ENCODE measurements around the gene ID4.

DNA sequence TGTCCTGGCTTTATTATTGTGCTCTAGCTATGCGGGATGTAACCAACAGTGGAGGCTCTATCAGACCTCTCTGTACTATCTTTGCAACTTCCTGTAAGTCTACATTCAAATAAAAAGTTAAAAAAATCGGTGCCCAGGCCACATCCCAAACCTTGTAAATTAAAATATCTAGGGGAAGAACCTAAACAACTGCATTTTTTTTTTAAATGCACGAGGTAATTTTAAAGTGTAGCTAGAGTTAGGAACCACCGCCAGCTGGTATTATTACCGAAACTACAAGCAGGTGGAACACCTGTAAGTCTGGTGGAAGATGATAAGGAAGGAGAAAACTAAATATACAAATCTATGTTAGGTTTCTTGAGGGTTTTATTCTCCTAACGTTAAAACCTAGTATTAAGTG is 34.5 kb upstream of the ID4 start:
- TF ChIP-seq, protein P1, sequence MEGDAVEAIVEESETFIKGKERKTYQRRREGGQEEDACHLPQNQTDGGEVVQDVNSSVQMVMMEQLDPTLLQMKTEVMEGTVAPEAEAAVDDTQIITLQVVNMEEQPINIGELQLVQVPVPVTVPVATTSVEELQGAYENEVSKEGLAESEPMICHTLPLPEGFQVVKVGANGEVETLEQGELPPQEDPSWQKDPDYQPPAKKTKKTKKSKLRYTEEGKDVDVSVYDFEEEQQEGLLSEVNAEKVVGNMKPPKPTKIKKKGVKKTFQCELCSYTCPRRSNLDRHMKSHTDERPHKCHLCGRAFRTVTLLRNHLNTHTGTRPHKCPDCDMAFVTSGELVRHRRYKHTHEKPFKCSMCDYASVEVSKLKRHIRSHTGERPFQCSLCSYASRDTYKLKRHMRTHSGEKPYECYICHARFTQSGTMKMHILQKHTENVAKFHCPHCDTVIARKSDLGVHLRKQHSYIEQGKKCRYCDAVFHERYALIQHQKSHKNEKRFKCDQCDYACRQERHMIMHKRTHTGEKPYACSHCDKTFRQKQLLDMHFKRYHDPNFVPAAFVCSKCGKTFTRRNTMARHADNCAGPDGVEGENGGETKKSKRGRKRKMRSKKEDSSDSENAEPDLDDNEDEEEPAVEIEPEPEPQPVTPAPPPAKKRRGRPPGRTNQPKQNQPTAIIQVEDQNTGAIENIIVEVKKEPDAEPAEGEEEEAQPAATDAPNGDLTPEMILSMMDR (IDR thresholded peaks at IDR 0.05; ENCODE audit: borderline replicate concordance, extremely low read depth, low read length, poor library complexity, severe bottlenecking): no peak
- TF ChIP-seq EZH2 (IDR thresholded peaks at IDR 0.05; ENCODE audit: borderline replicate concordance, low read depth, low read length, severe bottlenecking): no peak

All from DND-41 (cell line).